ENCODE results near the gene PDZRN4. TPM values are rescaled to one million over a fixed set of nuclear protein-coding genes. Genes with fewer than 3 reads are reported as not detected.
A peak's percentile ranks its signal among the peaks of the same experiment; 100 is the strongest.

PDZRN4 gene
- total RNA-seq, 4 donors from 2014 or later, result 22.8 to 197 (median 176) TPM

DNA sequence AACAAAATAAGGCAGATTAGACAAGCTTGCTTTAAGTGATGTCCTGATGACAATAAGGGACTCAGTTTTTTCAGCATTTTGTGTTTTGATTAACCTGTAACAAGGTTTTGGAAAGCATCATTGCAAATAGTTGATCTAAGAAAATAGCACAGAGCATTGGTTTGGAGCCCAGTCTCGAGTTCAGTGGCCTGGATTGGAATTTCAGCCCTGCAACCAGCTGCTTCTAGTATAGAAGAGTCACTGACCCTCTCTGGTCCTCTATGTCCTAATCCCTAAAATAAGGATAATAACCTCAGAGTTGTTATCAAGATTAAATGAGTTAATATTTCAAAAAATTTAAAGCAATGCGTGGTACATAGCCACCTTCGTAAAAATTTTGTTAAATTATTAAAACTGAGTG, 25.5 kb downstream of the PDZRN4 start:
- Histone ChIP-seq H3K36me3 (no peaks in the 10 kb centered on the region), H3K9me3 (no peaks in the 10 kb centered on the region), H3K27ac (no peak overlapping the region), H3K27me3 (no peaks in the 10 kb centered on the region), H3K4me1 (peaks cover 0 to 29% (median 0%) of the 10 kb centered on the region in 4 donors), H3K4me3 (no peak overlapping the region)
- WGBS, 2 donors, result 75 to 79% methylated on average over 3 of the region's 3 CpGs
- no peak for DNase-seq (ENCODE audit: low spot score in 2 of 2)
- TF ChIP-seq POLR2A (IDR thresholded peaks at IDR 0.05) (no peak), EP300 (IDR thresholded peaks at IDR 0.05) (no peak)
- TF ChIP-seq, protein P1, sequence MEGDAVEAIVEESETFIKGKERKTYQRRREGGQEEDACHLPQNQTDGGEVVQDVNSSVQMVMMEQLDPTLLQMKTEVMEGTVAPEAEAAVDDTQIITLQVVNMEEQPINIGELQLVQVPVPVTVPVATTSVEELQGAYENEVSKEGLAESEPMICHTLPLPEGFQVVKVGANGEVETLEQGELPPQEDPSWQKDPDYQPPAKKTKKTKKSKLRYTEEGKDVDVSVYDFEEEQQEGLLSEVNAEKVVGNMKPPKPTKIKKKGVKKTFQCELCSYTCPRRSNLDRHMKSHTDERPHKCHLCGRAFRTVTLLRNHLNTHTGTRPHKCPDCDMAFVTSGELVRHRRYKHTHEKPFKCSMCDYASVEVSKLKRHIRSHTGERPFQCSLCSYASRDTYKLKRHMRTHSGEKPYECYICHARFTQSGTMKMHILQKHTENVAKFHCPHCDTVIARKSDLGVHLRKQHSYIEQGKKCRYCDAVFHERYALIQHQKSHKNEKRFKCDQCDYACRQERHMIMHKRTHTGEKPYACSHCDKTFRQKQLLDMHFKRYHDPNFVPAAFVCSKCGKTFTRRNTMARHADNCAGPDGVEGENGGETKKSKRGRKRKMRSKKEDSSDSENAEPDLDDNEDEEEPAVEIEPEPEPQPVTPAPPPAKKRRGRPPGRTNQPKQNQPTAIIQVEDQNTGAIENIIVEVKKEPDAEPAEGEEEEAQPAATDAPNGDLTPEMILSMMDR (IDR thresholded peaks at IDR 0.05), result no peak

DNA sequence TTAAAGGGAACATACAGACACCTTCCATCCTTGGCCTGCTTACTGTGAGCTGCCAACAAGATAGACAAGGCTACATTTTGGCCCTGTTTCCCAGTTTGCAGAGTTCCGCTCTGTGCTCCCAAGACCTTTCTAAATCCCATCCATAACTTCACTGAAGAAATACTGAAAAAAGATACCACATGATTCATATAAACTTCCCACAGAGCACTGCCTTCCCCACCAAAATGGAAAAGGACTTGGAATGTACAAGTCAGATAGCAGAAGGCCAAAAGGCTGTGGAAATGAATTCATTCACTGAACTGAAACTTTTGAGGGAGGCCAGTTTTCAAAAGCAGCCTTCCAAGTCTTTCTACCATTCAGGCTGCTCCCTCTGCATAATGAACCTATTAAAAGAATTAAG, 29.6 kb downstream of the PDZRN4 start:
- H3K4me3 ChIP-seq, result no peak overlapping the region
- WGBS, 2 donors, result 59 to 75% methylated on average over 1 of the region's 1 CpG
- DNase-seq (ENCODE audit: low spot score in 2 of 2), result no peak
- no peak for TF ChIP-seq EP300 (IDR thresholded peaks at IDR 0.05)
- TF ChIP-seq, protein P1 (IDR thresholded peaks at IDR 0.05), result no peak
- TF ChIP-seq POLR2A (IDR thresholded peaks at IDR 0.05), result no peak
- no peaks in the 10 kb centered on the region for H3K9me3 ChIP-seq
- peaks cover 0 to 29% (median 0%) of the 10 kb centered on the region in 4 donors for H3K4me1 ChIP-seq
- peak overlapping the region in 1 of 4 donors; percentile 9 for H3K27ac ChIP-seq
- no peaks in the 10 kb centered on the region for H3K36me3 ChIP-seq
- H3K27me3 ChIP-seq, result no peaks in the 10 kb centered on the region

DNA sequence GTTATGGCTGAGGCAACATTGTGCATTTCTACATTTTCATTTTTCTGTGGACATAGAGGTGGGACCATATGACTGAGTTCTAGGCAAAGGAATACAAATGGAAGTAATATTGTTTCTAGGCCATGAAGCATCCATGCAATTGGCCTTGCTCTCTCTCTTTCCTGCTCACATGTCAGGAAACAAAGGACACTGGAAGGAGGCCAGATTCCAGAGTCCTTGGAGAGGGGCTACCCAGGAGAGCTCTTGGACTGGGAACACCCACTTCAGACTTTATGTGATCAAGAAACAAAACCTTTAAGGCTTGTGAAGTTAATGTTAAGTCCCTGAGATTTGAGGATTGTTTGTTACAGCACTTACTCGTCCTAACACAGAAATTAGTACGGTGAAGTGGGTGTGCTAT, 32.8 kb downstream of the PDZRN4 start:
- Histone ChIP-seq H3K27ac (no peak overlapping the region), H3K36me3 (no peaks in the 10 kb centered on the region), H3K9me3 (no peaks in the 10 kb centered on the region), H3K27me3 (no peaks in the 10 kb centered on the region), H3K4me3 (no peak overlapping the region), H3K4me1 (peaks cover 0 to 17% (median 0%) of the 10 kb centered on the region in 4 donors)
- DNase-seq (ENCODE audit: low spot score in 2 of 2), result no peak
- TF ChIP-seq, protein P1 (IDR thresholded peaks at IDR 0.05), result no peak
- TF ChIP-seq EP300 (IDR thresholded peaks at IDR 0.05) (no peak), POLR2A (IDR thresholded peaks at IDR 0.05) (no peak)
- WGBS, 2 donors, result 76 to 83% methylated on average over 2 of the region's 2 CpGs

DNA sequence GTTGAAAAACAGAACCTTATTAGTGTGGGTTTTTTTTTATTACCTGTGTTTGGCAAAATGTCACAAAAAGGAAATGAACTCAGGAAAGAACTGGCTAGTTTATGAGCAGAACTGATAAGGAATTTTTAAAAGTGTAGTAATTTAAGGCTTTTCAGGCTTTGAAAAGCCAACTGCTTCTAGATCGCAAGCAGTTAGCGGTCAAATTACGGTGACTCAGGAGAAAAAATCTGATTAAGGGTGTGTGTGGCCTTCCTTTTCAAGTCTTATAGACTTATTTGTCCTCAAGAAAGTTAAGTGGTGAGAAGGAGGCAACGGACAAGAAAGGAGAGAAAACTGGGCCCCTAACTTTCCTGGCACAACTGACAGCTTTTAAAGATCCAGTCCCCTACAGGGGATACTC, 33.4 kb downstream of the PDZRN4 start:
- no peak overlapping the region for H3K4me3 ChIP-seq
- H3K27me3 ChIP-seq, result no peaks in the 10 kb centered on the region
- no peaks in the 10 kb centered on the region for H3K36me3 ChIP-seq
- peaks cover 0 to 17% (median 0%) of the 10 kb centered on the region in 4 donors for H3K4me1 ChIP-seq
- H3K27ac ChIP-seq, result no peak overlapping the region
- DNase-seq (ENCODE audit: low spot score in 2 of 2), result no peak
- TF ChIP-seq POLR2A (IDR thresholded peaks at IDR 0.05) (no peak), EP300 (IDR thresholded peaks at IDR 0.05) (no peak)
- TF ChIP-seq, protein P1 (IDR thresholded peaks at IDR 0.05), result no peak
- WGBS, 2 donors, result 65 to 72% methylated on average over 4 of the region's 4 CpGs
- no peaks in the 10 kb centered on the region for H3K9me3 ChIP-seq

DNA sequence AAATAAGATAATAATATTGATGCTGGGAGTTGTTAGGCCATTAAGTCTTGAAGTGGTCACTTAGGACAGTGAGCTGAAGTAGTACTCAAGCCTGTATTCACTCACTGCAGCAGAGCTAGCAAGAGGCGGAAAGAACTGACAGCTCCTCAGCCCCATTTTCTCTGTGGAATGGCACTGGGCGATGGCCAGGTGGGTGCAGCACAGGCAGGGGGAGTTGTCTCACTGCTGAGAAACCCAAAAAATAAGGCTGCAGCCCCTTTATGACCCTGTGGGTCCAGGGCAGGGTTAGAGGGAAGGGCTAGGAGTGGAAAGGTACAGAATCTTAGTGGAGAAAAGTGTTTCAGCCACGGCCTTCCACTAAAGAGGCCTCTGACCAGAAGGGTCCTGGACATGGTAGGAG, 35.5 kb downstream of the PDZRN4 start:
- TF ChIP-seq, protein P1 (IDR thresholded peaks at IDR 0.05), result no peak
- TF ChIP-seq POLR2A (IDR thresholded peaks at IDR 0.05) (no peak), EP300 (IDR thresholded peaks at IDR 0.05) (no peak)
- Histone ChIP-seq H3K27me3 (no peaks in the 10 kb centered on the region), H3K36me3 (no peaks in the 10 kb centered on the region), H3K9me3 (no peaks in the 10 kb centered on the region), H3K27ac (no peak overlapping the region), H3K4me3 (no peak overlapping the region), H3K4me1 (peaks cover 0 to 11% (median 2%) of the 10 kb centered on the region in 4 donors)
- DNase-seq (ENCODE audit: low spot score in 2 of 2), result no peak
- 94 to 96% methylated on average over 3 of the region's 3 CpGs for WGBS, 2 donors

Data from tibial nerve (tissue), 4 donors.